NCI-H510A (cell line): ENCODE data around the gene SUPT5H.

Experiments used
- DNase-seq: peaks from one replicate; lab custom pipeline; 2025; lab: John Stamatoyannopoulos, UW

Gene SUPT5H

DNA sequence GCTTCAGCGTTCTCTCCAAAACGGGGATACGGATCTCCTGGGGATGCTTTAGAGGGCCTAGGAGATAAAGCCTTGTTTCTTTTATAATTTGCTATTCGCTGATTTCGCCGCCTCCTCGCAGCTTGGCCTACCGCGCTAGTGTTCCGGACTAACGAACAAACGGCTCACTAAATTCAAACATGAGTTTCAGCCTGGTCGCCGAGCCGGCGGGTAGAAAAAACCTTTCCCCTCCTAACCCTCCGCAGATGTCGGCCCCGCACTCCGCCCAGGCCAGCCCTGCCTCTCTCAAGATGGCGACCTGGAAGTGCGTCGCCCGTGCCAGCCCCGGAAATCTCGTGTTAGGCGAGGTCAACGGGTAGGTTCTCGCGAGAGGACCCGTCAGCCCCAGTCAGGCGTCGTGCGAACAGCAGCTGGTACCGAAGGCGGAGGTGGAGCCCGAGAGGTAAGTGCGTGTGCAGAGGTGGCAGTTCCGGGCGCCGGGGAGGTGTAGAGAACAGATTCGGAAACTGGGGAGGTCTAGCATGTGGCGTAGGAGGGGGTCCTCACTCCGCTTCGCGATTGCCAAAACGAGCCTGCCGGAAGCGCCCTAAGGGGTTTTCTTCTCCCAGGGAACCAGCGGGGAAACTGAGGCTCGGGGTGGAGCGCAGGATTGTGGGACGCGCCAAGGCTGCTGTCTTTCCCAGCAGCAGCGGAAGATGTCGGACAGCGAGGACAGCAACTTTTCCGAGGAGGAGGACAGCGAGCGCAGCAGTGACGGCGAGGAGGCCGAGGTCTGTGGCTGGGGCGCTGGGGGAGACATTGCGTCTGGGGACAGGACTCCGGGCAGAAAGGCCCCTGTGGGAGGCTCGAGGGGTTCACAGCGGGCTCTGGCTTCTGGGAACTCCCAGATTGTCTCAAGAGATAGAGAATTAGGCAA lies at the start of gene SUPT5H:
Gene SUPT5H (plus strand): TSS at position 387 of the 916 bp plus-strand sequence. CDS start 309 bp downstream, at position 696.
- peak; percentile 96 for DNase-seq

DNA sequence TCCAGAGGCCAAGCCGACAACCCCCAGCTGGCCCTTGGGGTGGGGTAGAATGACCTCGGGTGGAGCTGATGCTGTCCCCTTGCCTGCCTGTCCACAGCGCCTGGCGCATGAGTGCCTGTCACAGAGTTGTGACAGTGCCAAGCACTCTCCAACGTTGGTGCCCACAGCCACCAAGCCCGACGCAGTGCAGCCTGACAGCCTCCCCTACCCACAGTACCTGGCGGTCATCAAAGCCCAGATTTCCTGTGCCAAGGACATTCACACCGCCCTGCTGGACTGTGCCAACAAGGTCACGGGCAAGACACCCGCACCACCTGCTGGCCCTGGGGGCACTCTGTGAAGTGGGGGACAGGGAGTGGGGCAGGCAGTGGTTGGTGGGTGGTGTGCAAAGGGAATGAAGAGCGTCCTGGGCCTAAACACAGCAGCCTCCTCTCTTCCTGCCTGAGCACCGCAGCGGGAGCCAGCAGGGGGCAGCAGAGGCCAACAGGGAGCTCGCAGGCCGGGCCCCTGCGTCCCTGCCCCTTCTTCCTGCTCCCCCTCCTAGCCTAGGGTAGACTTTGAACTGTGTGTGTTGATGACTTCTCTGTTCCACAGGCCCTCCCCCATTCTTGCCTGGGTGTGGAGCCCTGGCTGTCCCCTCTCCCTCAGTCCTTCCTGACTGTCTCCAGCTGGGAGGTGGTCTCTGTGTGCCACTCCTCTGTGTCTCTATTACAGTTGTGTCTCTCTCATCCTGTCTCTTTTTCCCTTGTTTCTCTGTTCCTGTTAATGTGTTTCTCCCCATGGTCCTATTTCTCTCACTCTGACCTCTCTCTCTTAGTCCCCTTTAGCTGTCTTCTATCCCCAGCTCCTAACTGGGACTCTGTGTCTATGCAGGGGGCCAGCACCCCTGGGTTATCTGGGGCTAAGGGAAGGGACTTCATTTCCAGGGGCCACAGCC lies 47.8 kb upstream of the SUPT5H start:
- DNase-seq: peak; percentile 68

DNA sequence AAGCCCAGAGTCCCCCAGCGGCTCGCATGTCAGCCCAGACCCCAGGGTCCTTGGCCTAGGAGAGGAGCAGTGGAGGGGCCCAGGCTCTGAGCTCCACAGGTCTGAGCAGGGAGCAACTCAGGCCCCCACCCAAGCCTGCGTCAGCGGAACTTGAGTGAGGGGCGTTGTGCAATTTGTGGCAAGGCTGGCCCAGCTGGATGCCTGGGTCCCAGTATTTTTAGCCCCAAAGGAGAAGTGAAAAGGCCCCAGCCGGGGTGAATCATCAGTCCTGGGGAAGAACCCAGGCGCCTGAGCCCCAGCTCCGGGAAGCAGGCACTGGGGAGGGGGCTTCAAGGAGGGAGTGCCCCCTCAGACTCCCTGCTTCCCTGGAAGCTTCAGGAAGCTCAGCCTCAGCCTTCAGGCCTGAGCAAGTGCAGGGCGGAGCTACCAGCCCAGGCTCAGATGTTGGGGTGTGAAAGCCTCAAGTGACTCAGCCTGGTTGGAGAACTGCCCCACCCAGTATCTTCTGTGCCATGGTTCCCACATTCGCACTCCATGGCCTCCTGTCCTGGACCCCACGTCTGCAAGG lies 47.0 kb upstream of the SUPT5H start:
- no peak for DNase-seq

DNA sequence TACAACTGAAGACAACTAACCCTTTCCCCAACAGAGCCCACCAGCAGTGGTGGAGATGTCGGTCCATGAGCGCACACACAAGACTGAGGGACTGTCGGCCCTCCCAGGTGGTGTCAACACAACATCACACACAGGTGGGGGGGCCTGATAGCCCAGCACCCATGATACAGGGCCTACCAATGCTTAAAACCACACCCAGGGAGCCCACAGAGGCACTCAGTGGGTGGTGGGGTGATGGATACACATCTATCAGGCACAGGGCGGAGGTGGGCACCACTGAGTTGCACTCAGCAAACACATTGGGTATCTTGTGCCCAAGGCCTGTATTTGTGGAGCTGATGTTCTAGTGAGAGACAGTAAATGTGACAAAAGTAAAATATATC lies 45.7 kb upstream of the SUPT5H start:
- DNase-seq: no peak

DNA sequence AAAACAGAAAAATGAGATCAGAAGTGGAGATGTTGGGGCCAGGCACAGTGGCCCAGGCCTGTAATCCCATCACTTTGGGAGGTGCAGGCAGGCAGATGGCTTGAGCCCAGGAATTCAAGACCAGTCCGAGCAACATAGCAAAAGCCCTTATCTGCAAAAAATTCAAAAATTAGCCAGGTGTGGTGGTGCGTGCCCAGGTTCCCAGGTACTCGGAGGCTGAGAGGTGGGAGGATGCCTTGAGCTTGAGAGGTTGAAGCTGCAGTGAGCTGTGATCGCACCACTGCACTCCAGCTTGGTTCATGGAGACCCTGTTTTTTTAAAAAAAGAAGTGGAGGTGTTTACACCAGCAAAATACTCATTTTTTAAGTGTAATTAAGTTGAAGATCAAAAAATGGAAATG lies 45.3 kb upstream of the SUPT5H start:
- no peak for DNase-seq

DNA sequence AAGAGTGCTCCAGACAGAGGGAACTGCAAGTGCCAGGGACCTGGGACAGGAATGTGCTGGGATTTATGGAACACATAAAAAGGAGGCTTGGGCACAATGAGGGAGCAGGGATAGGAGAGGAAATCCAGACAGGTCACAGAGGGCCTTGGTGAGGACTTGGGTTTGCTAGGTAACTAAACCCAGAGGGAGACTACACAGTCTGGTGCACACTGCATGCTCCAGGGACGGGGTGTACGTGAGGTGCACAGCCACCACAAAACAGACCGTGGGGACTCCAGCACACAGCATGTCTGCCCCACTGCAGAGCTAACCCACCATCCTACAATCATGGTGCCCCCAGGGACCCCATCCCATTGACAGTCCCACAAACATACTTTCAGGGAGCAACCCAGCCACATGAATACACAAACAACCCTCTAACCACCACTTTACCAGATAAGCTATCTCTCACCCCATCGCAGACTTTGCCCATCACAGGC lies 44.3 kb upstream of the SUPT5H start:
- no peak for DNase-seq

DNA sequence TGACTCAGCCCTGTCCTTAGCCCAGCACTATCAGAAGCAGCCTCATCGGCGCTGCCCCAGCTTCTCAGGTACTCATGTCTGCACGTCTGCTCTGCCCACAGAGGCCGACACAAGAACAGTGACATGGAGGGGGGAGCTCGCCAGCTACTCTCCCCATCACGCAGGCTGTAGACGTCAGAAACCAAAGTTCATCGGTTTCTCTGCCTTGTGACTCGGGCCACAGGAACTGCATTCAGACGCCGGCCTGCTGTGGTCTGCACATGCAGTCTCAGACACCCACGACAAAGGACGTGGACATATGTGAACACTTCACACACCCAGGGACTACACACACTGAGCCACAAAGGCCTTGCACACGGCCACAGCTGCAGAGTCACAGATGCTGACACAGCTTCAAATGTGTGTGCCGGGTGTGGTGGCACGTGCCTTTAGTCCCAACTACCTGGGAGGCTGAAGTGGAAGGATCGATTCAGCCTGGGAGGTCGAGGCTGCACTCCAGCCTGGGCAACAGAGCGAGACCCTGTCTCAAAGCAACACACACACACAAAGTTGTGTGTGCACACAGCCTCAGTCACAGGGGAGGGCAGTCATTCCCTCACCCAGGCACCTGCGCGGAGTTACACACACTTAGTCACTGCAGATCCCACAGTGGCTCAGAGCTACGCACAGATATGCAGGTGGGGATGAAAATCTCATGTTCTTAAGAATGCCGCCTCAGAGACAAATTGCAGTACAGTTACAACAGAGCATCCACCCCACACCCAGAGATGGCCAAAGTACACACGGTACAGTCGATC lies 43.6 kb upstream of the SUPT5H start:
- no peak for DNase-seq

DNA sequence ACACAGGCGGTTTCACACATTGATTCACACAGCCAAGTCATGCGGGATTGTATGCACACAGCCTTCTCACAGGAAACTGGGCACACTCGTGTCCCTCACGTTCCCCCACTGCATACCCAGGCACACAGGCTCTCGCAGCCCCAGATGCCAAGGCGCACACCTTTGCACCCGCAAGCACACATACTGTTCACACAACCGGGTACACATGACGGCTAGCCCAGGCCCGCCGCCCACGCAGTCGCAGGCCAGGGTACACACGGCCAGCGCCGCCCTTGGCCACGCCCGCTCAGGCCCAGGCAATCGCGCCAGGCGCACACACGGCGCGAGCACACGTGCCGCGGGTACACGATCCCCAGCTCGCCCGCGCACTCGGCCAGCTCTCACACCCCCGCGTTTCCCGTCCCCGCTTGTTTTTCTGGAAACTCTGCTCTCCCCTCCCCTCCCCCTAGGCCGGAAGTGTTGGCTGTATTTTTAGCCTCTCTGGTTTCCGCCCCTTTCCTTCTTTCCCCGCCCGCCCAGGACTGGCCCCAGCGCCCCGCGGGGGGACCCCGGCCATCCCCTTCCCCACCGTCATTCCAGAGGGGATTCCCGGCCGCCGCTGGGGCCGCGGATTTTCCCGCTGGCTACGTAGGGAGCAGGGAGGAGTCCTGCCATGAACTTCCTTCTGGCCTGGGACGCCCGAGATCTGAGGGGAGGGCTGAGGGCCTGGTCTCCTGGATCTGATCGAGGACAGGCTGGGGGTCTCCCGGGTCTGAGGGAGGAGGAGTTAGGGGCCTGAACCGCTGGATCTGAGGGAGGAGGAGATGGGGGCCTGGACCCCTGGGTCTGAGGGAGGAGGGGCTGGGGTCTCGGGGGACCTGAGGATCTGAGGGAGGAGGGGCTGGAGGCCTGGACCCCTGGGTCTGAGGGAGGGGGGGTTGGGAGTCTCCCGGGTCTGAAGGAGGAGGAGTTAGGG lies 42.8 kb upstream of the SUPT5H start:
- peak; percentile 47 for DNase-seq

DNA sequence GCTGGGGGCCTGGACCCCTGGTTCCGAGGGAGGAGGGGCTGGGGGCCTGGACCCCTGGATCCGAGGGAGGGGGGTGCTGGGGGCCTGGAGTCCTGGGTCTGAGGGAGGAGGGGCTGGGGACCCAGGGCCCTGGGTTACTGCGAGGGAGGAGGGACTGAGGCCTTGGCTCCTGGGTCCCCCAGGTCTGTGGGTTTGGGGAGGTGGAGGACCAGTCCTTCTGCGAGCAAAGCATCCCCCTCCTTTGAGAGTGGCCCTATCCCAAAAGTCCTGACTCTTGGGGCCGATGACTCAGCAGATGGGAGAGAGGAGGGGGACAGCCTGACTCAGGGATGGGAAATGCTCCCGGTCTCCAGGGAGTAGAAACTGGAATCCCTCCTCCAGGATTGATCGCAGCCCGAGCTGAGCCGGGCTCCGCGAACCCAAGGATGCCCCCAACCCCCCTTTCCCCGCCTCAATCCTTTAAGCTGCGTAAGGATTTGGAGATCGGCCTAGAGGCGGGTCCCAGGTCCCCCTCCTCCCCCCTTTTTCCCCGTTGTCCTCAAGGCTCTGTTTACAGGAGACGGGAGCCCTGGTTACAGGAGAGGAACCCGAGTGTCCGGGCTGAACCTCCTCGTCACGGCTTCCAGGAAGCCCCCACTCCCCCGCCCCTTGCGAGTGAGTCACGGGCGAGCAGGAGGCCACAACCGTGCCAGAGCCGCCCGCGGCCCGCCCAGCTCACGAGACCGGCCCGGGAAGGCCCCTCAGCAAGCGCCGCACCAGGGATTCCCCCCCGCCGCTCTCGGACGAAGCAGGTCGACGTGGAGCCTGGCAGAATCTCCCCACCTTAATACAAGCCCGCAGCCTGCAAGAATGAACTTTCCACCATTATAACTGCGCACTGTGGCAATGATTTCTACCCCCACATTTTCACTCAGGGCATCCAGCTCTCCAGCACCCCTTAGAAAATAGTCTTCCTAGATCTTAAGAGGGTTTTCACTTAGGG lies 41.8 kb upstream of the SUPT5H start:
- peak; percentile 78 for DNase-seq

DNA sequence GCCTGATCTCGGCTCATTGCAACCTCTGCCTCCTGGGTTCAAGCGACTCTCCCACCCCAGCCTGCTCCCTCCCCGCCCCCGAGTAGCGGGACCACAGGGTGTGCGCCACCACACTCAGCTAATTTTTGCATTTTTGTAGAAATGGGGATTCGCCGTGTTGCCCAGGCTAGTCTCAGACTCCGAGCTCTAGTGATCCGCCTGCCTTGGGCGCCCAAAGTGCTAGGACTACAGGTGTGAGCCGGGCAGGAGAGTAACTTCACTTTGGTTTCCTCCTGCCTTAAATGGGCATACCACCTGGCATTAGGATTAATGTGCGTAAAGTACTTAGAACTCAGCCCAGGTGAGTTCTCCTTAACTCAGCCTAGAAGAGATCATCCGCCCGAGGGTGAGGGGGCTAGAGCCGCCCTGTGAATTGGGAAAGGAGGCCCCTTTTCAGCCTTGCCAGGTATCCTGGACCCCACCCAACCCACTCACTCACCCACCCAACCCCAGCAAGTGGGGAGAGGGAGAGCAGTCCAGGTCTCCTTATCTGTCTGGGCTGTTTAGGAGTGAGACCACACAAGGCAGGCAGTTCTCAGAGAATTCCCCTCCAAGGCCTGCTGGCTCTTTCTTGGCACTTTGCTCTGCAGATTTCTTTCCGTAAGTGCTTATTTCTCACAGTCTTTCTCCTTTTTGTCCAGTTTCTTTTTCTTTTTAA lies 40.0 kb upstream of the SUPT5H start:
- peak; percentile 46 for DNase-seq

DNA sequence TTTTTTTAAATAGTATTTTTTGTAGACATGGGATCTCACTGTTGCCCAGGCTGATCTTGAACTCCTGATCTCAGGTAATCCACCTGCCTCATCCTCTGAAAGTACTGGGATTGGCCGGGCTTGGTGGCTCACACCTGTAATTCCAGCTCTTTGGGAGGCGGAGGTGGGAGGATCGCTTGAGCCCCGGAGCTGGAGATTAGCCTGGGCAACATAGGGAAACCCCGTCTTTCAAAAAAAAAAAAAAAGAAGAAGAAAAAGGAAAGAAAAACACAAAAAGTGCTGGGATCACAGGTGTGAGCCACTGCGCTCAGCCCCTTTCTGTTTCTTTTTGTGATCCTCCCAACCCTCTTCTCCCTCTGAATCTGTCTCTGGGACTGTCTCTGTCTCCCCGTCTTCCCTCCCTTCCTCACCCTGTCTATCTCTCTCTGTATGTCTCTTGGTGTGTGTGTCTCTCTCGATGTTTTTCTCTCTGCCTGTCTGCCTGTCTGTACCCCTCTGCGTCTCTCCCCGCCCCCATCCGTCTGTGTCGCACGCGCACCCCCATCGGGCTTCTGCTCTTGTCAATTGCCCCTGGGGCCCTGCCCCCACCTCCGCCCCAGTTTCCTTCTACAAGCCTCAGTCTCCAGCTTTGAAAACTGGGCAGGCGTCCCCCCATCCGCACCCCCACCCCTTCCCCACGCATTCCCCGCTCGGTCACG lies 39.3 kb upstream of the SUPT5H start:
- no peak for DNase-seq

DNA sequence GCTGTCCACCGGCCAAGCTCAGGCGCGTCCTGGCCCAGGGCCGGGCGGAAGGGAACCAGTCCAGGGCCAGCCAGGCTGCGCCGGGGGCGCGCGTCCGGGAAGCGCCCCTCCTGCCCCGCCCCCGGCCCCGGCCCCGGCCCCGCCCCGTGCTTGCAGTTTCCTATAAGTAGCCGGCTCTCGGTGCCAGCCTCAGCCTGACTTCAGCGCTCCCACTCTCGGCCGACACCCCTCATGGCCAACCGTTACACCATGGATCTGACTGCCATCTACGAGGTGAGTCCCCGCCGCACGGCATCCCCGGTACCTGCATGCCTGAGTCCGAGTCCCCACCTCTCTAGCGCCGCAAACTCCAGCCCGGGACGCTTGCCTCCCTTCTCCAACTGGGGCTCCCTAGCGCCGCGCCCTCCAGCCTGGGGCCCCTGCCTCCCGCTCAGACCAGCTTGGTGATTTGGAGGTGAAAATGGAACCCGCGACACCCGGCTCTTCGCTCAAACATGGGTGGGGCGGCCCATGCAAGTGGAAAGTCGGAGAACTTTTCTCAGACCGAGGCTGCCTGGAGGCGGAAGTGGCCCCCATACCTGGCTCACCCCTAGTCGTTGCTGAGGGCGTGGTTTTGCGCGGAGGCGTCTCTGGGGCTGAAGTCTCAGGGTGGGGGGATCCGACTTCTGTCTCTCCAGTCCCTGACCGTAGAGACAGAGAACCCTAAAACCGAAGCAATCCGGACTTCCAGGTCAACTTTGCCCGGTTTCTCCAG lies 38.5 kb upstream of the SUPT5H start, which contains the start of gene ZFP36:
Gene ZFP36 (plus strand): TSS at position 192 of the 754 bp plus-strand sequence. CDS start 58 bp downstream, at position 250.
- DNase-seq: peak; percentile 68

DNA sequence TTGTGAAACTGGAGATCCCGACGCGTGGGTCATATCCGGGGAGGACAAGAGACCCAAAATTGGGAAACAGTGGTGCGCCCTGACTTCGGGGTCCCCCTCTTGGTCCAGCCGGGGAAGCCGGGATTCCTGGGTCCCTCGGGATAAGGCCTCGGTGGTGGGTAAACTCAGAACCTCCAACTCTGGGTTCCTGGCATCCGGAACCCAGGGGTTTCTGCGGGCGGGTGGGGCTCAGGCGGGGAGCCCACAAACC lies 38.0 kb upstream of the SUPT5H start:
- DNase-seq: no peak

DNA sequence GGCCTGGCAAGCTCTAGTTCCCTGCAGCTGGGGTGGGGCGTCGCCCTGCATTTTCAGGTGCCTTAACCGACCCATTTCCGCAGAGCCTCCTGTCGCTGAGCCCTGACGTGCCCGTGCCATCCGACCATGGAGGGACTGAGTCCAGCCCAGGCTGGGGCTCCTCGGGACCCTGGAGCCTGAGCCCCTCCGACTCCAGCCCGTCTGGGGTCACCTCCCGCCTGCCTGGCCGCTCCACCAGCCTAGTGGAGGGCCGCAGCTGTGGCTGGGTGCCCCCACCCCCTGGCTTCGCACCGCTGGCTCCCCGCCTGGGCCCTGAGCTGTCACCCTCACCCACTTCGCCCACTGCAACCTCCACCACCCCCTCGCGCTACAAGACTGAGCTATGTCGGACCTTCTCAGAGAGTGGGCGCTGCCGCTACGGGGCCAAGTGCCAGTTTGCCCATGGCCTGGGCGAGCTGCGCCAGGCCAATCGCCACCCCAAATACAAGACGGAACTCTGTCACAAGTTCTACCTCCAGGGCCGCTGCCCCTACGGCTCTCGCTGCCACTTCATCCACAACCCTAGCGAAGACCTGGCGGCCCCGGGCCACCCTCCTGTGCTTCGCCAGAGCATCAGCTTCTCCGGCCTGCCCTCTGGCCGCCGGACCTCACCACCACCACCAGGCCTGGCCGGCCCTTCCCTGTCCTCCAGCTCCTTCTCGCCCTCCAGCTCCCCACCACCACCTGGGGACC lies 37.6 kb upstream of the SUPT5H start:
- DNase-seq: no peak

DNA sequence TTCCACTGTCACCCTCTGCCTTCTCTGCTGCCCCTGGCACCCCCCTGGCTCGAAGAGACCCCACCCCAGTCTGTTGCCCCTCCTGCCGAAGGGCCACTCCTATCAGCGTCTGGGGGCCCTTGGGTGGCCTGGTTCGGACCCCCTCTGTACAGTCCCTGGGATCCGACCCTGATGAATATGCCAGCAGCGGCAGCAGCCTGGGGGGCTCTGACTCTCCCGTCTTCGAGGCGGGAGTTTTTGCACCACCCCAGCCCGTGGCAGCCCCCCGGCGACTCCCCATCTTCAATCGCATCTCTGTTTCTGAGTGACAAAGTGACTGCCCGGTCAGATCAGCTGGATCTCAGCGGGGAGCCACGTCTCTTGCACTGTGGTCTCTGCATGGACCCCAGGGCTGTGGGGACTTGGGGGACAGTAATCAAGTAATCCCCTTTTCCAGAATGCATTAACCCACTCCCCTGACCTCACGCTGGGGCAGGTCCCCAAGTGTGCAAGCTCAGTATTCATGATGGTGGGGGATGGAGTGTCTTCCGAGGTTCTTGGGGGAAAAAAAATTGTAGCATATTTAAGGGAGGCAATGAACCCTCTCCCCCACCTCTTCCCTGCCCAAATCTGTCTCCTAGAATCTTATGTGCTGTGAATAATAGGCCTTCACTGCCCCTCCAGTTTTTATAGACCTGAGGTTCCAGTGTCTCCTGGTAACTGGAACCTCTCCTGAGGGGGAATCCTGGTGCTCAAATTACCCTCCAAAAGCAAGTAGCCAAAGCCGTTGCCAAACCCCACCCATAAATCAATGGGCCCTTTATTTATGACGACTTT lies 36.8 kb upstream of the SUPT5H start:
- DNase-seq: no peak
